Fibroblast of the aortic adventitia (primary cell): ENCODE measurements around the gene CORT. TPM values are rescaled to one million over a fixed set of nuclear protein-coding genes. Genes with fewer than 3 reads are reported as not detected.
"Not testable (repeated sequence)": the region's sequence is repeated elsewhere in the genome, so short reads cannot be mapped to it uniquely, and the experiment has no call there.

Experiments used
- DNase-seq: peaks from one replicate; pipeline ENCODE4 v3.0.0-alpha.2; 2010; ENCODE audit warnings: low read depth
- H3K4me3 ChIP-seq: 2 replicates; pipeline ENCODE4 v1.5.1; 2011; ENCODE audit warnings: low read depth, mild to moderate bottlenecking, control low read depth, low read length, moderate library complexity
- total RNA-seq: library from RNA; depleted of rRNA; stranded (reverse); fragments of >200 nt; gene quantifications from 2 replicates; pipeline ENCODE4 v1.2.3, GENCODE V29; 2012; ENCODE audit warnings: low replicate concordance
- TF ChIP-seq, protein P1 (sequence below): IDR thresholded peaks from 2 replicates; pipeline ENCODE4 v1.5.1; 2011; ENCODE audit warnings: mild to moderate bottlenecking, low read length, control low read depth, inconsistent platforms; ENCODE audit not compliant: insufficient read depth

The CORT gene, protein sequence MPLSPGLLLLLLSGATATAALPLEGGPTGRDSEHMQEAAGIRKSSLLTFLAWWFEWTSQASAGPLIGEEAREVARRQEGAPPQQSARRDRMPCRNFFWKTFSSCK
- total RNA-seq: 0.36 TPM in 1 of 2 replicates, not detected in the other

DNA sequence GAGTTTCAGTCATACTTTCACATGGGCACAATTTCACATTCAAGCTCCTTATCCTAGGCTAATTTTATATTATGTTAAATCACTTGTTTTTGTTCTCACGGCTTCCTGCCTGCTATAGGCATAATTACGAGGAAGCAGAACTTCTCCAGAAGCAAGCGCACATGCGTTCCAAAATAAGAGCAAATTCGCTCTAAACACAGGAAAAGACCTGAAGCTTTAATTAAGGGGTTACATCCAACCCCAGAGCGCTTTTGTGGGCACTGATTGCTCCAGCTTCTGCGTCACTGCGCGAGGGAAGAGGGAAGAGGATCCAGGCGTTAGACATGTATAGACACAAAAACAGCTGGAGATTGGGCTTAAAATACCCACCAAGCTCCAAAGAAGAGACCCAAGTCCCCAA, at the start of gene CORT:
TSS of gene CORT (plus strand) at position 281 of the 400 bp plus-strand sequence. CDS start 193 bp downstream, outside the sequence.
- no peak within 1 kb of the TSS for H3K4me3 ChIP-seq
- no peak for DNase-seq

DNA sequence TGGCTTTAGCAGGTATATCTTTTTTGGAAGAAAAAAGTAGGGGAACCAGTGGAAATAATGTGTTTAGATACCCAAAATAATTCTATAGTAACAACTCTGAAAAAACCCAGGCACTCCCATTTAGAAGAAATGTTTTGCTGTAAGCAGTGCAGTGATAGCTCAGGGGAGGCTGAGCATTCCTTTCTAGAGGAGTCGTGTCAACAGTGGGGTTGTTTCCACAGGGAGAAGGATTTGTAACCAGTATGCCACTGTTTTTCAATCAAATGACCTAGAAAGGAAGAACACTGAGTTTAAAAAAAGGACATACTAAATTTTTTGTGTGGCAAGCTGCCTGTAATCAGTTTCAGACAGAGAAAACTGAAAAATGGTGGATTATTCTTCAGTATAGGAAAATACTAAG, 48.5 kb upstream of the CORT start:
- peak overlapping the region; percentile 88 for H3K4me3 ChIP-seq
- TF ChIP-seq, protein P1, sequence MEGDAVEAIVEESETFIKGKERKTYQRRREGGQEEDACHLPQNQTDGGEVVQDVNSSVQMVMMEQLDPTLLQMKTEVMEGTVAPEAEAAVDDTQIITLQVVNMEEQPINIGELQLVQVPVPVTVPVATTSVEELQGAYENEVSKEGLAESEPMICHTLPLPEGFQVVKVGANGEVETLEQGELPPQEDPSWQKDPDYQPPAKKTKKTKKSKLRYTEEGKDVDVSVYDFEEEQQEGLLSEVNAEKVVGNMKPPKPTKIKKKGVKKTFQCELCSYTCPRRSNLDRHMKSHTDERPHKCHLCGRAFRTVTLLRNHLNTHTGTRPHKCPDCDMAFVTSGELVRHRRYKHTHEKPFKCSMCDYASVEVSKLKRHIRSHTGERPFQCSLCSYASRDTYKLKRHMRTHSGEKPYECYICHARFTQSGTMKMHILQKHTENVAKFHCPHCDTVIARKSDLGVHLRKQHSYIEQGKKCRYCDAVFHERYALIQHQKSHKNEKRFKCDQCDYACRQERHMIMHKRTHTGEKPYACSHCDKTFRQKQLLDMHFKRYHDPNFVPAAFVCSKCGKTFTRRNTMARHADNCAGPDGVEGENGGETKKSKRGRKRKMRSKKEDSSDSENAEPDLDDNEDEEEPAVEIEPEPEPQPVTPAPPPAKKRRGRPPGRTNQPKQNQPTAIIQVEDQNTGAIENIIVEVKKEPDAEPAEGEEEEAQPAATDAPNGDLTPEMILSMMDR: no peak
- peak; percentile 48 for DNase-seq

More for the DNA sequence above, at the start of gene CORT:
- TF ChIP-seq, protein P1: no peak

DNA sequence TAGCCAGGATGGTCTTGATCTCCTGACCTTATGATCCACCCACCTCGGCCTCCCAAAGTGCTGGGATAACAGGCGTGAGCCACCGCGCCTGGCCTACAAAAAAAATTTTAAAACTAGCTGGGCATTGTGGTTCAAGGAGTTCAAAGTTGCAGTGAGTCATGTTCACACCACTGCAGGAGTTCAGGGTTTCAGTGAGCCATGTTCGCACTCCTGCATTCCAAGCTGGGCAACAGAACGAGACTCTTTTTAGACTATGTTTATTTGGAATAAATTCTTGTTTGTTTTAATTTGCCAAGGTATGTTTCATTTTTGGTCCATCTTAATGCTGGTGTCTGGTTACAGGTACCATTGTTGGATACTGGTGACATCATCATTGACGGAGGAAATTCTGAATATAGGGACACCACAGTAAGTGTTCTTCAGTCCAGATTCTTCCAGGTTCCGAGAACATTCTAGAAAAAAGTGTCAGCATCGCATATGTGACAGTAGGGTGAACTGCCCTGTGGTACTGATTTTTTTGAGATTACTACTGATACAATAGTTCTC, 47.0 kb upstream of the CORT start:
- no peak for DNase-seq
- H3K4me3 ChIP-seq: no peak overlapping the region
- TF ChIP-seq, protein P1: no peak

DNA sequence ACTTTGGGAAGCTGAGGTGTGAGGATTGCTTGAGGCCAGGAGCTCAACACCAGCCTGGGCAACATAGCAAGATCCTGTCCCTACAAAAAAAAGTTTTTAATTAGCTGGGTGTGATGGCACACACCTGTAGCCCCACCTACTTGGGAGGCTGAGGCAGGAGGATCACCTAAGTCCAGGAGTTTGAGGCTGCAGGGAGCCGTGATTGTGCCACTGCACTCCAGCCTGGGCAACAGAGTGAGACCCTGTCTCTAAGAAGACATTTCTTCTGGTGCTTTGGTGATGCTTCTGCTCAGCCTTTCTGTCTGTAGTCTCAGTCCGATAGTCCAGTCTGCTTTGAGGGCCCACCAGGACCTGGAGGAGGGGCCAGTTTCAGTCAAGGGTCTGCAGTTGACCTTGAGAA, 42.6 kb upstream of the CORT start:
- H3K4me3 ChIP-seq: no peak overlapping the region
- DNase-seq: no peak
- TF ChIP-seq, protein P1: no peak

DNA sequence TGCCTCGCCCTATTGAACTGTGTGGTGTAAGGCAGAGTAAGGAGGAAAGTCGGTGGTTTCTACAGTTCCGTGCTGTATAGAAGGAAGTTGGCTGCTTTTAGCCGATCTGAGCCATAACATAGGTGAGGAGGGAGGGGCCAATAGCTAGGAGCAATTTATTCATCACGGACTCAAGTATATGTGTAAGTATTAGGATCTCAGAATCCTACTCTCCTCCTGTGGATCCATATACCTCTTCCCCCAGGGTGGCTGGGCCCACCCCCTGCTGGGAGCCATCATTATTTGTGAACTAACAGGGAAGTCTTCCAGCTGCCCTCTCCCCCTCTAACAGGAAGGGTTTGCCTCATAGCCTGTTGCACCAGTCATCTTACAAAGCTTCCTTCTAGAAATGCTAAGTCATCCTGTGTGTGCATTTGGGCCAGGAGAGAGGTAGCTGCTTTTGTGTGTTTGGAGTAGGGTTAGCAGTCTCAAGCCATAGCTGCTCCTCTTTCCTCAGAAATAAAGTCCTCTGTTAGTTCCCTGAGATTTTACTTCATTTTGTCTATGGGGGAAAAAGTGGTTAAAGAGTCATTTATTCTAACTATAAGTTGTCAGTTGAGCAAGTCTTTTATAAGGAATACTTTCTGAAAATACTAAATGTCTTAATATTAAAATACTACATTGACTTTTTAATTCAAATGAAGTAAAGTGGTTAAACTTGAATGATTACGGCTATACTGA, 34.5 kb upstream of the CORT start:
- no peak overlapping the region for H3K4me3 ChIP-seq
- TF ChIP-seq, protein P1: no peak
- DNase-seq: peak; percentile 86

DNA sequence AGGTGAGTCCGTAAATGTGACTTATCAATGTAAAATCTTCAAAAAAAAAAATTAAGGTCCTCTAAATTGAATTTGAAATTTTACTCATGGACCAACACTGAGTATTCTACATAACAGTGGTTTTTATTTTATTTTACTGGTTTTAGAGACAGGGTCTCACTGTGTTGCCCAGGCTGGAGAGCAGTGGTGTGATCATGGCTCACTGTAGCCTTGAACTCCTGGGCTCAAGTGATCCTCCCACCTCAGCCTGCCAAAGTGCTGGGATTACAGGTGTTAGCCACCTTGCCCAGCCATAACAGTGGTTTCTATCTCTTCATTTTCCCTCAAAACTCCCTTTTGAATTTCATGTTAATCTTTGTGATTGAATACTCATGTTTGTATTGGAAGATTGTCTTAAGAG, 33.9 kb upstream of the CORT start:
- H3K4me3 ChIP-seq, DNase-seq: not testable (repeated sequence)

DNA sequence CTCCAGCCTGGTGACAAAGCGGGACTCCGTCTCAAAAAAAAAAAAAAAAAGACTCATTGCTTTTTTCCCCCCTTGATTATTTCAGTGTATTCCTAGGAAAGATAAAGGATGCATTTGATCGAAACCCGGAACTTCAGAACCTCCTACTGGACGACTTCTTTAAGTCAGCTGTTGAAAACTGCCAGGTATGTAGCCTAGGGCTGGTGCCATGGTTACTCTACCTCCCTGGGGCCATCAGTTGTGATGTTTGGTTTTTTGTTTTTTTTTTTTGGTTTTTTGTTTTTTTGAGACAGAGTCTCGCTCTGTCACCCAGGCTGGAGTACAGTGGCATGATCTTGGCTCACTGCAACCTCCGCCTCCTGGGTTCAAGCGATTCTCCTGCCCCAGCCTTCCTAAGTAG, 31.1 kb upstream of the CORT start:
- H3K4me3 ChIP-seq, DNase-seq: not testable (repeated sequence)

DNA sequence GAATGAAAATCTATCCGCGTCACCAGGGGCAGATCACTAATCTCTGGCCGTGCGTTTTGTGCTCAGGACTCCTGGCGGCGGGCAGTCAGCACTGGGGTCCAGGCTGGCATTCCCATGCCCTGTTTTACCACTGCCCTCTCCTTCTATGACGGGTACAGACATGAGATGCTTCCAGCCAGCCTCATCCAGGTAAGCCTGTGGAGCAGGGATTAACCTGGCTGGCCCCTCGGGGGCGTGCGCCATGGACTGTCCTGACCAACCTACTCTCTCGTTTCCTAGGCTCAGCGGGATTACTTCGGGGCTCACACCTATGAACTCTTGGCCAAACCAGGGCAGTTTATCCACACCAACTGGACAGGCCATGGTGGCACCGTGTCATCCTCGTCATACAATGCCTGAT, 30.5 kb upstream of the CORT start:
- TF ChIP-seq, protein P1: no peak
- no peak overlapping the region for H3K4me3 ChIP-seq
- no peak for DNase-seq
